Stimulated activated CD8-positive, alpha-beta memory T cell treated with anti-CD3 and anti-CD28 coated beads, Interleukin-4, amount 100 ng/mL, for 24 hours (primary cell): ENCODE data around the gene AIP.

Experiments
- DNase-seq: peaks from one replicate; pipeline ENCODE4 v3.0.0-alpha.2; 2020; ENCODE audit warnings: low read depth

Gene AIP

DNA sequence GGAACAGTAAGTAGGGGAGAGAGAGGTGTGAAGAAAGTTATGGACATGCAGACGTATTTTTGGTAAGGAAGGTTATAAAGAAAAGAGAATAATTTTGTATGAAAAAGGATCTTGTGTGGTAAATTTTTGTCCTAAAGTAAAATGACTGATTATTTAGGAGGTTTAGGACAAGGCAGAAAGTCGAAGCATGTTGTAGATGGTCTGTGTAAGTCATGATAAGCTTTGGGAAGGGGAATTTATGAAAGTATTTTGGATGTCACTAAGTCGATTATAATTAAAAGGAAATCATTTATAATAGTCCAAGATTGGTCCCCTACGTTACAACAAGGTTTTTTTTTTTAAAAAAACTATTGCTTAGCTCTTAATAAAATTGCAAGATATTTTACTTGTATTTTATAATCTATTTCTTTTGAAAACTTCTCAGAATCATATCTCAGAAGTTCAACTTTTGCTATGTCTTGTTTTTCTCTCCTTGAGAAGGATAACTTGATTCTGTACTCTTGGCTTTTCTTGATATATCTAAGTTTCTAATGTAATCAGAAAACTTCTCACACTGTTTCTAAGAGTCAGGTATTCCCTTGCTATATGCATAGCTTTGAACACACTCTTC, 51.3 kb downstream of the AIP start:
- DNase-seq, result no peak

DNA sequence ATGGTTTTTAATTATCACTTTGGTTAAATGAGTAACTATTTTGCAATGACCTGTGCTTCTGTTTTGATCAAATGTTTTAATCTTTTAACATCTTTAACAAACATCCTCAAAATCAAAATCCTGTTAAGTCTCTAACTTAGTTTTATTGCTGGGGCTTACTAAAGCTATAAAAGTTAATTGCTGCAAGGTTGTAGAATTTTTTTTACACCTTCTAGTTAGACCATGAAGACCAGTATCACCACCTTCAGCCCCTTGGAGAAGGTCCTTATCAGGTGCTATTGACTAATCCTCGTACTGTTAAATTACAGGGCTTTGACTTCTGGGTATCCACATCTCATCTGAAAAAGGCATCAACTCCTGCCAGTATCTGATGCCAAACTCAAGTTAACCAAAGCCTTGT, 52.7 kb downstream of the AIP start:
- DNase-seq, result no peak

DNA sequence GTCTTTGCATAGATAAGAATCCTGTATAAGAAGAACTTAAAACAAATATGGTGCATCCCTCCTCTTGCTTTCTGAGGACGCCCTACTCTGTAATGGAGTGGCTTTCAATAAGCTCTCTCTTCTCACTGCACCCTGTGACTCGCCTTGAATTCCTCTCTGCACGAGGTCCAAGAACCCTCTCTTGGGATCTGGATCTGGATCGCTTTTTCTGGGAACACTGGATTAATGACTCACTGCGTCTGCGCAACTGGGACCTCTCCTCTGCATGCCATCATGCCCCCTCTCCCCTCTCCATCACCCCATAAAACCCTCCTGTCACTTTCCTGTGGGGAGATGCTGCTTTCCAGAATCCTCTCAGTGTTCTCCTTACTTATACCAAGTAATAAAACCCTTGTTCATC, 55.5 kb downstream of the AIP start:
- DNase-seq, result no peak

DNA sequence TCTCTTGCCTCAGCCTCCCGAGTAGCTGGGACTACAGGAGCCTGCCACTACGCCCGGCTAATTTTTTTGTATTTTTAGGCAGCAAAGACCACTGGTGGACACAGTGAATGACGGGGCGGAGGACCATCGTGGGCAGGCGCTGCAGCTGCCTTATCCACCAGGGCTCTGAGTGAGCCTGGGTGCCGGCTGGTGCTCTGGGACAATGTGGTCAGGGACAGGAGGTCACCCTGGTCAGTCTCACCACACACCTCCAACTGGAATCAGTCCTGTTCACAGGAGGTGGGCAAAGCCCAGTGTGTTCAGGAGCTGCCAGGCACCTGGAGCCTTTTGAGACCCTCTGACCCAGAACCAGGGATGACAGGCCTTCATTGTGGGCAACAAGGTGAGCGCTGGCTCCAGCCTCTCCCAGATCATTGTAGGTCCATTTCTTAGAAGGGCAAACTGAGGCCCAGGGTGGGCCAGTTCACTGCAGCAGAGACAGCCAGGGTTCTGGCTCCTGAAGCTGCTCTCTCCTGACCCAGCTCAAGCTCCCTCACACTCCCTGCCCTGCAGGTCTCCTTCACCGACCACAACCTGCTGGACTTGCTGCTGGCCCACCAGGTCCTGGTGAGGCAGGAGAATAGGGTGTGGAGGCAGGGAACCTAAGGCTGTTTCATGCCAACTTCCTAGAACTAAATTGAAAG, 56.1 kb downstream of the AIP start:
- no peak for DNase-seq

DNA sequence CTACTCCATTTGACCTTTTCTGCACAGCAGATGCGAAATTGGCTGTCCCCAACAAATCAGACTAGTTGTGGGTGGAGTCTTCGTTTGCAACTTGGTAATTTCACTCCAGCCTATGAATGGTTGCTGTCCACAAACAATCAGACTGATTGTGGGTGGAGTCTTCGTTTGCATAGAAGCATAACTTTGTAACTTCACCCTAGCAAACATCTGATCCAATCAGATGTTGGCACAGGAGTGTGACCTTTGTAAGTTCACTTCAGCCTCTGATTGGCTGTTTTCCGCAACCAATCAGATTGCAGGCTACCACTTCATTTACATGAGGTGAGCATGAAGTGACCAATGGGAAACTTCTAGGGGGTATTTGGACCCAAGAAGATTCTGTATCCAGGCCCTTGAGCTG, 56.7 kb downstream of the AIP start:
- DNase-seq, result no peak
